Effector memory CD8-positive, alpha-beta T cell (primary cell): ENCODE results near the gene KIAA1958.

Experiments
- ATAC-seq: fragments of 150-1000 bp; cut with Tn5 transposase; replicated peaks from 2 replicates; pipeline ENCODE4 v1.10.0; 2021; ENCODE audit warnings: mild to moderate bottlenecking, moderate library complexity
- DNase-seq, 3 experiments: peaks; one replicate each; pipeline ENCODE4 v3.0.0; 2021
- H3K27ac Mint-ChIP-seq, 2 donors: one replicate each; pipeline ENCODE4 v1.8.0; 2022; ENCODE audit warnings: mild to moderate bottlenecking in 2 of 2, mixed read lengths in 2 of 2, moderate library complexity in 2 of 2
- H3K27me3 Mint-ChIP-seq, 2 donors: one replicate each; pipeline ENCODE4 v1.8.0; 2022; ENCODE audit warnings: mixed read lengths in 2 of 2
- H3K36me3 Mint-ChIP-seq: one replicate; pipeline ENCODE4 v1.8.0; 2022; ENCODE audit warnings: mild to moderate bottlenecking, moderate library complexity, mixed read lengths; ENCODE audit not compliant: insufficient read depth
- H3K4me1 Mint-ChIP-seq, 2 donors: one replicate each; pipeline ENCODE4 v1.8.0; 2022; ENCODE audit warnings: low read depth in 2 of 2, mixed read lengths in 2 of 2
- H3K4me3 Mint-ChIP-seq, 2 donors: one replicate each; pipeline ENCODE4 v1.8.0; 2022; ENCODE audit warnings: mild to moderate bottlenecking in 2 of 2, mixed read lengths in 2 of 2, moderate library complexity in 2 of 2
- H3K9me3 Mint-ChIP-seq, 2 donors: one replicate each; pipeline ENCODE4 v1.8.0; 2022; ENCODE audit warnings: mixed read lengths in 2 of 2

The KIAA1958 gene

DNA sequence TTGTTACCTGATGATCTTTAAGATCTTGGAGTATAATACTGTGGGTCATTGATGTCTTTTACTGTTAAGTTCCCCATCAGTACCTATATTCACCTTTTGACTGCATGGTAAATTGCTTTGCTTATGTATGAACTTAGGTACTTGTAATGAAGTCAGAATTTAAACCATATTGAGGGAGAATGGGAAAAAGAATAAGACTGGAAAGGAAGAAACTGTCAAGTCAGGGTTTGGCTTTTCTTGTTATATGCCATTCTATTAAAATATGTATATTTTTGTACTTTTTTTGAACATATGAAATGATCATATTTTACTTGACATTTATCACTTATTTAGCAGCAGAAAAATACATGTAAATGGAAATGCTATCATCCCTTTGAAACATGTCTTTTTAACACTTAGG is 58.6 kb downstream of the KIAA1958 start:
- Mint-ChIP-seq H3K9me3 (no peaks in the 10 kb centered on the region), H3K4me3 (no peak overlapping the region), H3K4me1 (peaks cover 10 to 11% of the 10 kb centered on the region in 2 donors), H3K36me3 (no peaks in the 10 kb centered on the region), H3K27ac (no peak overlapping the region), H3K27me3 (no peaks in the 10 kb centered on the region)
- DNase-seq: no peak
- ATAC-seq: no peak

DNA sequence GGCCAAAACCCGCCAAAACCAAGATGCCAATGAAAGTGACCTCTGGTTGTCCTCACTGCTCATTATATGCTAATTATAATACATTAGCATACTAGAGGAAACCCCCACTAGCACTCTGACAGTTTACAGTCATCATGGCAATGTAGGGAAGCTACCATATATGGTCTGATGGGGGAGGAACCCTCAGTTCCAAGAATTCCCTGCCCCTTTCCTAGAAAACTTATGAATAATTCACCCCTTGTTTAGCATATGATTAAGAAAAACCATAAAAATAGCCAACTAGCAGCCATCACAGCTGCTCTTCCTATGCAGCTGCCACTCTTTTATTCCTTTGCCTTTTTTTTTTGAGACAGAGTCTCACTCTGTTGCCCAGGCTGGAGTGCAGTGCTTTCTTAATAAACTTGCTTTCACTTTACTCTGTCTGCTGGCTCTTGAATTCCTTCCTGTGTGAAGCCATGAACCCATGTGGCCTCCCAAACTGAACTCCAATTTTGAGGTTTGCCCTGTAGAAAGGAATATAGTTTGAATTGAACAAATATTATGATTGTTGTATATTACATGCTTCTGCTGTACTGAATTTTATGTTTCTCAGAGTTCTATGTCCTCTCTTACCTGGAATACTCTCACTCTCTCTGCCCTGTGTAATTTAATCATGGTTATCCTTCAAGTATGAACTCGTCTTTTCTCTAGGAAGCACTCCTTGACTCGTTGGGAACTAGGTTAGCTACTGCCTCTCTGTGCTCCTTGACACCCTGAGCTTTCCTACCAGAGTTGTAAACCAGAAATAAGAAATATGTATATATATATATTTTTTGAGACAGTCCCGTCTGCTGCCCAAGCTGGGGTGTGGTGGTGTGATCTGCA is 59.8 kb downstream of the KIAA1958 start:
- no peaks in the 10 kb centered on the region for H3K36me3 Mint-ChIP-seq
- peak overlapping the region in 1 of 2 donors; percentile 23 for H3K27ac Mint-ChIP-seq
- no peak for DNase-seq
- no peak overlapping the region for H3K4me3 Mint-ChIP-seq
- H3K4me1 Mint-ChIP-seq: peaks cover 10 to 11% of the 10 kb centered on the region in 2 donors
- H3K27me3 Mint-ChIP-seq: no peaks in the 10 kb centered on the region
- H3K9me3 Mint-ChIP-seq: no peaks in the 10 kb centered on the region
- ATAC-seq: peak; percentile 33

DNA sequence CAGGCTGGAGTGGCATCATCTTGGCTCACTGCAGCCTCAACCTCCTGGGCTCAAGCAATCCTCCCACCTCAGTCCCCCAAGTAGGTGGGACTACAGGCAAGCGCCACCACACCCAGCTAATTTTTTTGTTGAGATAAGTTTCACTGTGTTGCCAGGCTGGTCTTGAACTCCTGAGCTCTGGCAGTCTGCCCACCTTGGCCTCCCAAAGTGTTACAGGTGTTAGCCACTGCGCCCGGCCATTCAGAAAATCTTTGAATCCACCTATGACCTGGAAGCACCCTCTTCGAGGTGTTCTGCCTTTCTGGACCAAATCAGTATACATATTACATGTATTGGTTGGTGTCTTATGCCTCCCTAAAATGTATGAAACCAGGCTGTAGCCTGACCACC is 61.4 kb downstream of the KIAA1958 start:
- Mint-ChIP-seq H3K36me3 (no peaks in the 10 kb centered on the region), H3K27me3 (no peaks in the 10 kb centered on the region), H3K4me3 (no peak overlapping the region), H3K4me1 (peaks cover 10 to 11% of the 10 kb centered on the region in 2 donors), H3K27ac (no peak overlapping the region), H3K9me3 (no peaks in the 10 kb centered on the region)
- ATAC-seq: no peak
- no peak for DNase-seq

DNA sequence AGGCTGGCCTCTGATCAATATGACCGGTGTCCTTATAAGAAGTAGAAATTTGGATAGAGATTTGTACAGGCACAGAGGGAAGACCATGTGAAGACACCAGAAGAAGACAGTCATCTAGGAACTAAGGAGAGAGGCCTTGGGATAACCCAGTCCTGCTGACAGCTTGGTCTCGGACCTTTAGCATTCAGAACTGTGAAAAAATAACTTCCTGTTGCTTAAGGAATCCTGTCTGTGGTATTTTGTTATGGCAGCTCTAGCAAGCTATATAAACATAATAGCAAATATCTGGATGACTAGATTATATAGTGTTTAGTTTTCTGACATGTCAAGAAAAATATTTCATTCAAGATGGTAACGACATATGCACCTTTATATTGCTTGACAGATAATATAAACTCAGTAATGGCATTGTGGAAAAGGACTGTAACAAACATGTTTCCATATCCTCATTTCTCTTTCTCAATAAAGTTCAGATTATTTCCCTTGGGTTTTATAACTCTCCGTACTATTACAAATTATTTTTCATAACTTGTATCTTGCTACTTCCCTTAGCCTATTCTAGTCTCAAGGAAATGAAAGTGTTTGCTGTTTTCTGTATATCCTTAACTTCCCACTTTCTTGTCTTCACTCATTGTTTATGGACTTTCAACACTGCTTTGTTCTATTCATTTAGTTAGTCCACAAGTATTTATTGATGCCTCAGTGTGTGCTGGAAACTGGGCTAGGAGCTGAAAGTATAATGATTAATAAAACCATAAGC is 62.4 kb downstream of the KIAA1958 start:
- no peaks in the 10 kb centered on the region for H3K27me3 Mint-ChIP-seq
- no peaks in the 10 kb centered on the region for H3K9me3 Mint-ChIP-seq
- H3K36me3 Mint-ChIP-seq: no peaks in the 10 kb centered on the region
- ATAC-seq: no peak
- H3K27ac Mint-ChIP-seq: peak overlapping the region in 1 of 2 donors; percentile 7
- DNase-seq: no peak
- peaks cover 10 to 11% of the 10 kb centered on the region in 2 donors for H3K4me1 Mint-ChIP-seq
- H3K4me3 Mint-ChIP-seq: no peak overlapping the region

DNA sequence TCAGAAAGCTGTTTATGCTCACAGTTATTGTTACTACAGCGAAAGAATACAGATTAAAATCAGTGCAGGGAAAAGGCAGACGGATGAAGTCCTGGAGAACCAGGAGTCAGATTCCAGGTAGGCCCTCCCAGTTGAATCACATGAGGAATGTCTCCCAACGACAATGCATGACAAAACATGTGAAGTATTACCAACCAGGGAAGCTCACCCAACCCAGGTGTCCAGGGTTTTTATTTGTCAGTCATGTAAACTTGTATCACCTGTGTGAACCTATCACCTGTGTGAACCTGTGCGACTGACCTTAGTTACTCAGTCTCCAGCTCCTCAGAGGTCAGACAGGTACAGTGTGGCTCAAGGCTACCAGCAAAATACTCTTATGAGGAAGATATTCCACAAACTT is 63.9 kb downstream of the KIAA1958 start:
- H3K27me3 Mint-ChIP-seq: no peaks in the 10 kb centered on the region
- H3K4me3 Mint-ChIP-seq: no peak overlapping the region
- H3K9me3 Mint-ChIP-seq: no peaks in the 10 kb centered on the region
- DNase-seq (no peak), ATAC-seq (no peak)
- H3K27ac Mint-ChIP-seq: no peak overlapping the region
- no peaks in the 10 kb centered on the region for H3K36me3 Mint-ChIP-seq
- peaks cover 8 to 11% of the 10 kb centered on the region in 2 donors for H3K4me1 Mint-ChIP-seq

DNA sequence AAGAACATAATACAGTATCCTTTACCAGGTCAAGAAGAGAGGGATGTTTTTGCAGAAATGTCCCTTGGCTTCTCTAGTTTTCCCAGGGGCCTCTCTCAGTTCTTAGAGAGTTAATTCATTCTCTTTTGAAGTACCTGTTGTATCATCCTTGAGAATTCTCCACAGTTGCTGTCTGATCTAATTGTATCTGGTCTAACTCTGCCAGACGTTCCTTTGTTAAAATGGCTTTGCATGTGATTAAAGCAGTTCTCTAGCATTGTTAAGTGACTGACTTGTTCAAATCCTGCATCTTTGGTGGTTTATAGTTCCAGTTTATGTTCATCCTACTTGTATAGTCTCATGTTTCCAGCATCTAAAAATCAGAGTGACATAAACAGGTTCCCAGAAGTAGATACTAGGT is 65.0 kb downstream of the KIAA1958 start:
- no peak for DNase-seq
- H3K27me3 Mint-ChIP-seq: no peaks in the 10 kb centered on the region
- H3K36me3 Mint-ChIP-seq: no peaks in the 10 kb centered on the region
- no peak overlapping the region for H3K4me3 Mint-ChIP-seq
- H3K4me1 Mint-ChIP-seq: peaks cover under 1 to 1% of the 10 kb centered on the region in 2 donors
- no peak for ATAC-seq
- H3K9me3 Mint-ChIP-seq: no peaks in the 10 kb centered on the region
- no peak overlapping the region for H3K27ac Mint-ChIP-seq

DNA sequence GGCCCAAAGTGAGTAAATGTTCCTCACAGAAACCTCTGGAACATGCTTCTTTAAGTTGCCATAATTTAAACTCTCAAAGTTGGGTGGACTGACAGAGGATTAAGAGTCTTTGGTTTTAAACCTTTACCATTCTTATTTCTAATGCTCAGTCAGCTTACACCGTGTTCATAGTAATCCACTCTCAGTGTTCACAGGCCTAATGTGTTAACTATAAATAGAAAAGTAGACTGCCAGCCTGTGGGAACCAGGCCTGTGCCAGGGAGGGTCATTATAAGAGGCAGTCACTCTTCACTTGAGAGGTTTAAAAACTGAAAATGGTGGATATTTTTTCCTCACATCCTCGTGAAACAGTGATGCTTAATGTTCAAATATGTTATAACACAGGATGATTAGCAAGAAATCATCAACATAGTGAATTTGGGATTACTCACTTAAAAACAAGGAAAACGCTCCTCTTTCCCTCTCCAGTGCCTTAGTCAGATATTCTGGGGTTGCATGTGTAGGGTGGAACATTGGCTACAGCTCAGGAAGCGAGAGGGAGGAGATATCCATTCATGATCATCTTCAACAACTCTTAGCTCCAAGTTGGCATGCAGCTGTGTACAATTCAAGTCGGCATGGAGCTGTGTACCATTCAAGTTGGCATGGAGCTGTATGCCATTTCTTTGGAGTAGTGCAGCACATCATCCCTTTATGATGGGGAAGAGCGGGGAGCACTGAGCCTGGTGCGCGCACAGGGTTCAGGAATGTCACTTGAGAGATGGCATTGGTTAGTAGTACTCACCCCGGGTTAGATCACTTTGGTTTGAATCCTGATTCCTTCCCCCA is 65.8 kb downstream of the KIAA1958 start:
- DNase-seq: no peak
- H3K4me3 Mint-ChIP-seq: no peak overlapping the region
- ATAC-seq: no peak
- H3K27ac Mint-ChIP-seq: peak overlapping the region in 1 of 2 donors; percentile 20
- no peaks in the 10 kb centered on the region for H3K36me3 Mint-ChIP-seq
- H3K27me3 Mint-ChIP-seq: no peaks in the 10 kb centered on the region
- H3K4me1 Mint-ChIP-seq: no peaks in the 10 kb centered on the region
- H3K9me3 Mint-ChIP-seq: no peaks in the 10 kb centered on the region

DNA sequence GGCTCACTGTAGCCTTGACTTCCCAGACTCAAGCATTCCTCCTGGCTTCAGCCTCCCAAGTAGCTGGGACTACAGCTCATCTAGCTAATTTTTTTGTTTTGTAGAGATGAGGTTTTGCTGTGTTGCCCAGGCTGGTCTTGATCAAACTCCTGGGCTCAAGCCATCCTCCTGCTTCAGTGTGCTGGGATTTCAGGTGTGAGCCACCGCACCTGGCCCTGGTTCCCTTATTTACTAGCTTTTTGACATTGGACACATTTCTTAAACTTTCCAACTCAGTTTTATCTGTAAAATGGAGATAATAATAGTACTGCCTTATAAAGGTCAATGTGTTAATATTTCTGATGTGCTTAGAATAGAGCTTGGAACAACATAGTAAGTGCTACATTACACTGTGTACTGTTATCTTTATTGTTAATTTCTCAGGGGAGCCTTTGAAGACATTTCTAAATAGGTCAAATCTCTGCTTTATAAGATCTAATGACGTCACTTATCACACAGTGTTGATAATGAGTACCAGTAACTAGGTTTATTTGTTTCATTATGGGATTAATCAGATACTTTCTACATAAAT is 66.7 kb downstream of the KIAA1958 start:
- H3K27ac Mint-ChIP-seq: no peak overlapping the region
- H3K27me3 Mint-ChIP-seq: no peaks in the 10 kb centered on the region

DNA sequence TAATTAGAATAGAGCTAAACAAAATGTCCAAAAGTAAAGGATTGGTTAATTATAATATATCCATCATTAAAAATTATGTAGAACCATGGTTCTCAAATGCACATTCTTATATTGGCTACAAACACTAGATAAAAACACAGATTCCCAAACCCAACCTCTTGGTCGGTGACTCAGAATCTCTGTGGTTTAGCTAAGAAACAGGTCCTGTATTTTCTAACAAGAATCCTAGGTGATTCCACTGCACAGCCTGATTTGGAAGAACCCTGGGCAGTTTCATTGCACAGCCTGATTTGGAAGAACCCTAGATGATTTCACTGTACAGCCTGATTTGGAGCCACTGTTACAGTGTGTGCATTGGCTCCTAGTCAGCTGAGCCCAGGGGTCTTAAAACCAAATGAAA is 67.9 kb downstream of the KIAA1958 start:
- Mint-ChIP-seq H3K36me3 (no peaks in the 10 kb centered on the region), H3K27me3 (no peaks in the 10 kb centered on the region), H3K4me3 (no peak overlapping the region), H3K27ac (no peak overlapping the region), H3K9me3 (no peaks in the 10 kb centered on the region), H3K4me1 (no peaks in the 10 kb centered on the region)
- ATAC-seq (no peak), DNase-seq (no peak)

More for the DNA sequence above, 66.7 kb downstream of the KIAA1958 start:
- no peak for ATAC-seq
- no peak for DNase-seq
- Mint-ChIP-seq H3K4me1 (no peaks in the 10 kb centered on the region), H3K9me3 (no peaks in the 10 kb centered on the region), H3K36me3 (no peaks in the 10 kb centered on the region), H3K4me3 (no peak overlapping the region)

DNA sequence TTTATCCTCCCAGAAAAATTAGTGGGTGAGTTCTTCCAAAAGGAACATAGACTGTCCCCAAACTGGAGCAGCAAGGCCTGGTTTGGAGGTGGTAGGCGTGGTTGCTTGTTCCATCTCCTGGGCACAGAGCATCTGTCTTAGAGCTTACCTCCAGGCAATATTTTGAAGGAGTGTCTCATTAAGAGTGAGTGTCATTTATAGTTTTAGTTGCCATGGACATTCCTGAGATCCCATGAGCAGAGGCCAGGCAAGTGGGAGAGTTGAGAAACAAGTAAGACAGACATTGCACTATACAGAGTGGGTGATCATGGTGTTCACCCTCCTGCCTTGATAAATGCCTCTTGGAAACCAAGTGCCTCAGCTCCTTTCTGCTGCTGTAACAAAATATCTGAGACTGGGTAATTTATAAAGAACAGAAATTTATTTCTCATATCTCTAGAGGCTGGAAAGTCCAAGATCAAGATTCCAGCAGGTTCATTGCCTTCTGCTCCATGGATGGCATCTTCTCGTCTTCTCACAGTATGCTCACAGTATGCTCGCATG is 68.5 kb downstream of the KIAA1958 start:
- Mint-ChIP-seq H3K9me3 (no peaks in the 10 kb centered on the region), H3K27ac (no peak overlapping the region), H3K4me1 (no peaks in the 10 kb centered on the region), H3K36me3 (no peaks in the 10 kb centered on the region), H3K4me3 (no peak overlapping the region), H3K27me3 (no peaks in the 10 kb centered on the region)
- DNase-seq: no peak
- ATAC-seq: no peak

DNA sequence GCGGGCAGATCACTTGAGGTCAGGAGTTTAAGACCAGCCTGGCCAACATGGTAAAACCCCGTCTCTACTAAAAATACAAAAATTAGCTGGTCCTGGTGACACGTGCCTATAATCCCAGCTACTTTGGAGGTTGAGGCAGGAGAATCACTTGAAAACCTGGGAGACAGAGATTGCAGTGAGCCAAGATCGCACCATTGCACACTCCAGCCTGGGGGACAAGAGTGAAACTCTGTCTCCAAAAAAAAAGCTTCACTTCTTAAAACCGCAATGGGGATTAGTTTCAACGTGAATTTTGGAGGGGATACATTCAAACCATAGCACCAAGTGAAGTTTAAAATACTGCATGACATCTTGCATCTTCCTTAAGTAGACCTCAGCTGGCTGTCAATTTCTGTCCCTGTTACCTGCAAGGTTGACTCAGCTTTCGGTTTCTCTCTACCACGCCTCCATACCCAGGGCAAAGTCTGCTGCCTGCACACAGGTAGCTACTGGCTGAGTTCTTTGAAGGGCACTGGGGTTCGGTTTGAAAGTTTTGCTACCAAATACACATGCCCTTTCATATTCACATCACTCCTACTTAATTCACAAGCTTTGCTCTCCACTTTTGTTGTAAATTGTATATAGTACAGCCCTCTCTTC is 69.3 kb downstream of the KIAA1958 start:
- no peak for ATAC-seq

DNA sequence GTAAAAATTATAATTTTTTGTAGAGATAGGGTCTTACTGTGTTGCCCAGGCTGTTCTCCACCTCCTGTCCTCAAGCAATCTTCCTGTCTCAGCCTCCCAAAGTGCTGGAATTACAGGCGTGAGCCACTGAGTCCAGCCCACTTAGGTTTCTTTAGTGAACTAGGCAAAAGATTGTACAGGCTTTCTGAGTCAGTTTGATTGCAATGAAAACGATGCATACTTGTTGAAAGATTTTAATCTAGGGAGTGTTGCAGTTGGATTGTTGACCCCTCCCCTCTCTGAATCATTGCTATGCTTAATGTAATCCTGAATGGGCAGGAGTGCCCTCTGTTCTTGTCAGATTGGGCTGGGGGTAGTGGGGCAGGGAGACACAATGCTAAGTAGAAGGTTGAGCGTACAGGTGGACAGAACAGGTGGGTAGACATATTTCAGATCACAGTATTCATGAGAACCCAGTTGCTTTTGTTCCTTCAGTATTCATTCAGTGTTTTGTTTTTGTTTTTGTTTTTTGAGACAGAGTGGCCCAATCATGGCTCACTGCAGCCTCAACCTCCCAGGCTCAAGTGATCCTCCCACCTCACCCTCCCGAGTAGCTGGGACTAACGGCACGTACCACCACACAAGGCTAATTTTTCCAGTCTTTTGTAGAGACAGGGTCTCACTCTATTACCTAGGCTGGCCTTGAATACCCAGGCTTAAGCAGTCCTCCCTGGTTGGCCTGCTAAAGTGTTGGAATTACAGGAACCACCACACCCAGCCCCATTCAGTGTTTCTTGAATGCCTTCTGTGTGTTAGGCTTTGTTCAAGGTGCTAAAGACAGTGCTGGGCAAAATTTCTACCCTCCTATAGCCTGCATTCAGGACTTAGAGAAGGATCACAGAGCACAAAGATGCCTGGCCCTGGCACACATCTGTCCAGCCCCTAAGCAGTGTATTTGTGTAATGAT is 70.1 kb downstream of the KIAA1958 start:
- Mint-ChIP-seq H3K27me3 (no peaks in the 10 kb centered on the region), H3K4me3 (no peak overlapping the region), H3K27ac (no peak overlapping the region), H3K4me1 (no peaks in the 10 kb centered on the region), H3K36me3 (no peaks in the 10 kb centered on the region), H3K9me3 (no peaks in the 10 kb centered on the region)
- DNase-seq (no peak), ATAC-seq (no peak)

More for the DNA sequence above, 69.3 kb downstream of the KIAA1958 start:
- Mint-ChIP-seq H3K27ac (no peak overlapping the region), H3K27me3 (no peaks in the 10 kb centered on the region), H3K9me3 (no peaks in the 10 kb centered on the region), H3K4me3 (no peak overlapping the region), H3K36me3 (no peaks in the 10 kb centered on the region), H3K4me1 (no peaks in the 10 kb centered on the region)
- no peak for DNase-seq
